A204.1 (cell line): ENCODE results near the gene TCF4.

Source experiments
- FAIRE-seq: peaks from 2 replicates; lab custom pipeline; 2012; peaks lifted over from hg19 to GRCh38; lab: Jason Lieb, UNC

TCF4 gene

GRCh38 chr18:55588111-55588869 lies at the start of gene TCF4:
Gene TCF4, minus strand, starts transcription at chr18:55588192. Its CDS starts 1,076 bp downstream, at chr18:55587116.
- no peak for FAIRE-seq

GRCh38 chr18:55637204-55637603 lies 49.2 kb upstream of the TCF4 start:
- no peak for FAIRE-seq

- FAIRE-seq = no peak
Observed at GRCh38 chr18:55635439-55635838, 47.4 kb upstream of the TCF4 start.

- FAIRE-seq = no peak
Observed at GRCh38 chr18:55634545-55634944, 46.6 kb upstream of the TCF4 start.

- FAIRE-seq = no peak
Observed at GRCh38 chr18:55633032-55633431, 45.0 kb upstream of the TCF4 start.

GRCh38 chr18:55629133-55629532 lies 41.1 kb upstream of the TCF4 start:
- no peak for FAIRE-seq

- FAIRE-seq = no peak
Observed at GRCh38 chr18:55627007-55627406, 39.0 kb upstream of the TCF4 start.

GRCh38 chr18:55625901-55626300 lies 37.9 kb upstream of the TCF4 start:
- no peak for FAIRE-seq

- FAIRE-seq = no peak
Observed at GRCh38 chr18:55623626-55624025, 35.6 kb upstream of the TCF4 start.

- FAIRE-seq = no peak
Observed at GRCh38 chr18:55610506-55610905, 22.5 kb upstream of the TCF4 start.

GRCh38 chr18:55609160-55609825 lies 21.3 kb upstream of the TCF4 start:
- FAIRE-seq = no peak

GRCh38 chr18:55608497-55608896 lies 20.5 kb upstream of the TCF4 start:
- no peak for FAIRE-seq

GRCh38 chr18:55607773-55608172 lies 19.8 kb upstream of the TCF4 start:
- no peak for FAIRE-seq

GRCh38 chr18:55605733-55606338 lies 17.8 kb upstream of the TCF4 start:
- no peak for FAIRE-seq

GRCh38 chr18:55603775-55604174 lies 15.8 kb upstream of the TCF4 start:
- FAIRE-seq = no peak

GRCh38 chr18:55593888-55594287 lies 5.9 kb upstream of the TCF4 start:
- FAIRE-seq = no peak

GRCh38 chr18:55592572-55592971 lies 4.6 kb upstream of the TCF4 start:
- no peak for FAIRE-seq

GRCh38 chr18:55592106-55592505 lies 4.1 kb upstream of the TCF4 start:
- no peak for FAIRE-seq

GRCh38 chr18:55589625-55590291 lies 1.8 kb upstream of the TCF4 start:
- FAIRE-seq = no peak

- no peak for FAIRE-seq
Observed at GRCh38 chr18:55588870-55589595, 1.0 kb upstream of the TCF4 start.

GRCh38 chr18:55587418-55588110 lies 428 bp downstream of the TCF4 start:
- no peak for FAIRE-seq
